NCI-H345 (cell line): ENCODE results near the gene PPP3CA.

Source experiments
- DNase-seq: peaks from one replicate; lab custom pipeline; 2025; lab: John Stamatoyannopoulos, UW

Gene PPP3CA

DNA sequence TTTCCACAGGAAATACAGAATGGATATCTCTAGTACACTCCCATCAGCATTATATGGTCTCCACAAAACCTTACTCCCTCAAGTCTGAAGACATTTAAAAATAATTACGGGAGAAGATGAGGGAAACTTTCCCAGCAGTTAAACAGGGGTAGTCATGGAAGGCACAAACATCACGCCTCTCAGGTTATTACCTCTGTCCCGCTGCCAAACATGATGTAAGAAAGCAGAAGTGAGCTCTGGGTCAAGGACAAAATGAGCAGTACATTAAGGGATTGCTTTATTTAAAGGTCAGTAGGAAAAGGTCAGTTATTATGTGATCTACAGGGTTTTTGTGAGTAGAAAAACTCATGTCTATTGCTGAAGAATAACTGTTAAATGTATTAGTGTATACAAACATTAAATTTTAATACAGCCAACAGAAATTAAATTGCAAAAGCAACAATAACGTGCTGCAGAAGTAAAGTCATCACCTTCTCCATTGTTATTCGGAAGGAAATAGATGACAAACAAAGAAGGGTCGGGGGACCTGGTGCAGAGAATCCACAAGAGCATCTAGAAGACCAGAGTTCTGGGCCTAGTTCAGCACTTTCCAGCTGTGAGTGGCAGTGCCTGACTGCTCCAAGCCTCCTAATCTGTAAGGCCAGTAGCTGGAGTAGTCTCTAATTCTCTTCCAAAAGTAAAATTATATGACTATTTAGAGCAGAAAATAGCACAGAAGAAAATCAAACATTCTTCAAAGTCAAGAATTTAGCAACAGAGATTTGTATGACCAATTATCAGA, 171.2 kb downstream of the PPP3CA start:
- no peak for DNase-seq

DNA sequence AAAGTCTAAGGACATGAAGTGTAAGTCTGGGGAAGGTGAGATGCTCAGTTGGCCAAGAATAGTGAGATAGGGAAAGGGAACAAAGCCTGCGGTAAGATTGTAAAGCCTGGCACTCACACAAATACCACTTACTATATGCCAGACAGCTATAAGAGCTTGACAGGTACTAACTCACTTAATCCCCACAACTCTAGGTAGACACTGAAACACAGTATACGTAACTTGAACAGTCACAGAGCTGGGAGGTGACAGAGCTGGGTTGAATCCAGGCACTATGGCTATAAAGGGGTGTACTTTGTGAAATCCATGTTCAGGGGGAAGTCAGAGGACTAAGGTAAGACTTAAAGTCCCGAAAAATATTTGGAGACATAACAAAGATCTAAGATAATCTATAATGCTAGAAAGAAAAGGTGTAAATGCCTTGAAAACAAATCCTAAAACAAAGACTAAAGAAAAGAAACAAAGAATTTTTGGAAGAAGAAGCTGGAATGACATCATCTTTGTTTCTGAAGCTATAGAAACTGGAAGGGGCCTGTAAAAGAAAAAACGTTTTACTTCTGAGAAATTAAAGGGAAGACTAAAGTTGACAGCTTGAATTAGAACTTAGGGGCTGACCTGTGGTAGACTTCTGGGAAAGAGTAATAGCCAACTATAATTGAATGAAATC, 172.5 kb downstream of the PPP3CA start:
- DNase-seq: no peak

DNA sequence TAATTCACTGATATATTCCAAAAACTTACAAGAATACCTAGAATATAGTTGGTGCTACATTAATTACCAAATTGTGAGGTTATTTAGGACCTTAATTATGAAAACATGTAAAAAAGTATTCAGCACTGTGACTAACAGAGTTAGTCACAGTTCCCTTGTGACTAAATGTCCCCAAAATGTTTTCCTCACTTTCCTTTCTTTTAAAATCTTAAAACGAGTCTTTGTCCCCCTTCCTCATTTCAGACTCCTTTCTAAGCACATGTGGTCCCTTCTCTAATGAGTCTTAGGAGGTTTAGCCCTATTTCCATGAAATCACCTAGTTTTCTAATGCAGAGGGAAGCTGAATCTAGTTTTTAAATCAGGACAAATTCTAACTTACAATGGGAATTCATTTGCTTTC, 175.0 kb downstream of the PPP3CA start:
- no peak for DNase-seq

DNA sequence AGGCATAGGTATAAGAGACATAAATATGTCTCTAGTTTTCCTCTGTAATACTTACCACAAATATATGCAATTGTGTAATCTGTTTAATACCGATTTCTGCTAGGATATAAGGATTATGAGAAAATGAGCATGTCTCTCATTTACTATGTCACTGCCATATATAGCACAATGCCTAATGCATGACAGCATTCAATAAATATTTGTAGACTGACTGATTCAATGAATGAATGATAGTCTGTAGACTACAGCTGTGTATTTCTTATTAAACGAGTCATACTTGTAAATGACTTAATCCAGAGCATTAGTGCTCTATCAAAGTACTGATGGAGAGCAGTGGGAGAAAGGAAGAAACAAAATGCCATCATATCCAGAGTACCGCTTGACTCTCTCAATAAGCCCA, 175.6 kb downstream of the PPP3CA start:
- DNase-seq: no peak

DNA sequence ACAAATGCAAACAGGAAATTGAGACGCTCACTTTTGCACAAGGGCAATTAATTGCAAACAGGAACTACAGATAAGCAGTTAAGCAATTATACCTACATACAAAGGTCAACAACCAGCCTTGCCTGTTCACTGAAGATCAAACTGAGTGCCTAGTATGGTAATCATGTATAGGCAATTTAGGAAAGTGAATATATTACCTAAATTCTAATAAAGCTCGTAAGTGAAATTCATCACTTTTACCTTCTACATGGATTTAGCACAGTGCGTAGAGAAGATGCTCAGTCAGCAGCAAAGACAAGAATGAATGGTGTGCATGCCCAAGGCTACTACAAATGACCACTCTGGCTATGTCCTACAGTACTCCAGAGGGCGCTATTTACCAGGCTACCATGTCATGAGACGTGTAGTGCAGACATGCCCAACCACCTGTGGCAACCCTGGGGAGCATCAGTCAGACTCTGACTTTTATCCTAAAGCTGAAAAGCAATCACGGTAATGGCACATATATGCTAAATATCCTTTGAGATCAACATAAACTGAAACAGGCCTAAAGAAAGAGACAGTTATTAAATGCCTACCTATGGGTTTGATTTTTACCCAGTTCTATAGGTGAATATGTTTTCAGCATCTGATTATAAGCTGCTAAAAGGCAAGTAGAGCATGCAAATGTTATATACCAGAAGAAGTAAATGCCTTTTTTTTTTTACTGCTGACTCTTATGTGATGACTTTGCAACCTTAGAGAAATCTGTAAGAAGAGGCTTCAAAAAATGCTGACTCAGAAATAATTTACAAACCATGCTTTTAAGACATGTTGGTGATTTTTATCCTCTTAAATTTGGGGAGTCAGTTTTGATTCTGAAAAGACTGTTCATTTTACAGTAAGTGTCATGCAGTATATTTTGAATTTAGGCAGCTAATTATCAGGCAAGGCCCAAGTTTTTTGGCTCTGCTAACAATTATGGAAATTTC, 178.0 kb downstream of the PPP3CA start:
- peak; percentile 53 for DNase-seq

DNA sequence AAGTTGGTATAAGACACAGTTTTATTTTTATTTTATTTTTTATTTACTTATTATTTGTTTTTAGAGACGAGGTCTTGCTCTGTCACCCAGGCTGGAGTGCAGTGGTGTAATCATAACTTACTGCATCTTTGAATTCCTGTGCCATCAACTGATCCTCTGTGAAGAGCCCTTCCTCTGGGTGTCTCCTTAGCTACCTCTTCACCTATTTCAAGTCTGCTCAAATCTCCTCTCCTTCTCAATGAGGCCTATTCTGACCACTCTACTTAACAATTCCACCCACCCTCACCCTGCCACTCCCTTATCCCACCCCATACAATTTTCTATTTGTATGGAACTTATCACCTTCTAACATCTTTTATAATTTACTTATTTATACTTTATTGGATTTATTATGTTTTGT, 183.4 kb downstream of the PPP3CA start:
- DNase-seq: no peak

DNA sequence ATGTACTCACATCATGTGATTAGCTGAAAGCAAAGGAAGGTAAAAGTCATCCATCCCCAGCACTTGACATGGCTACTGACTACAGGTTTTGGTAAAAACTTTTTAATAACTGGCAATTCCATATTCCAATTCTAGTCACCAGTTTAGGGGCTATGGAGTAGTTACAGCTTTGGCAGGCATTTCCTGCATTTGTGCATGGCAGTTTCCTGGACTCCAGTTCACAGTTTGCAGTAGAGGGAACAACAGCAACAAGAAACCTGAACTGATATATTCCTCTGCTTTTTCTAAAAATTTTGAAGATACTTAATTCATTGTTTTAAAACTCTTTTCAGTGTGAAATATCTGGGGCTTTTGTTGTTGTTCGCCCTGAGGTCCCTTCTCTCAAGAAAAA, 184.3 kb downstream of the PPP3CA start:
- DNase-seq: no peak

DNA sequence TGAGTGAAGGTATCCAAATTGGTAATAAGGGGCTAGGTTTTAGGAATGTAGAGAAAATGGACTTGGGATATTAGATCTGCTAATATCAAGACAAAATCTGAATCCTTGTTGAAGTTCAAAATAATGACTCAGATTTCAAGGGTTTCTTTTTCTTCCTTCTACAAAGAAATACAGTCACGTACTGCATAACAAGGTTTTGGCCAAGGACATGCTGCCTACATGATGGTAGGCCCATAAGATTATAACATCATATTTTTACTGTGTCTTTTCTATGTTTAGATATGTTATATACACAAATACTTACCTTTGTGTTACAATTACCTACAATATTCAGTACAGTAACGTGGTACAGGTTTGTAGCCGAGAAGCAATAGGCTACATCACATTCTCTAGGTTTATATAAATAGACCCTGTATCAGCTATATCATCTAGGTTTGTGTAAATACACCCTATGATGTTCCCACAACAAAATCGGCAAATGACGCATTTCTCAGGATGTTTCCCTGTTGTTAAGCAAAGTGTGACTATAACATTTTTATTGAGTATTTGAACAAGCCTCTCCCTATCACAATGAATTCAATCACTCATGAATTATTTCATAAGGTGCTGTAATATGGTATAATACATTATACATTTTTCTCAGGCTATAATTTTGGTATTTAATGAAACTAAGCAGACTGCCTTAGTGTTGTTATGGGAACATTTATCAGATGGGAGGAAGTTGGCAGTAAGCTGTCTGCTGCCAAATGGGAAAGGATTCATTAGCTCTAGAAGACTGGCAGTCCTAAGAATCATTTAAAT, 186.3 kb downstream of the PPP3CA start:
- no peak for DNase-seq

DNA sequence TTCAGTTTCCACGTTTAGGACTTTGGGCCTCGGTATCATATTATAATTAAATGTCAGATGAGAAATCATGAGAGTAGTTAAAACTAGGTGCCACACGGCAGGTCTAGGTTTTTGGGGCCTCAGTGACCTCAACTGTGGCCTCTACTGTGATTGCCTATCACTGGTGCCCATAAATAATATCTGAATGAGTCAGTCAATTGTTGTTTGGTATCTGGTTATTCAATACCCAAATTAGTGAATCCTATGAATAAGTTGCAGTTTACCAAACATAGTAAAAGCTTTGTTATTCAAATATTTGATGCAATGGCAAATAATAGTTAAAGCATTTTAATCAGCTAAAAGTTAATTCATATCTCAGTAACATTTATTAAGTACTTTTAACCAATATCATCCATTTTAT, 188.8 kb downstream of the PPP3CA start:
- no peak for DNase-seq

DNA sequence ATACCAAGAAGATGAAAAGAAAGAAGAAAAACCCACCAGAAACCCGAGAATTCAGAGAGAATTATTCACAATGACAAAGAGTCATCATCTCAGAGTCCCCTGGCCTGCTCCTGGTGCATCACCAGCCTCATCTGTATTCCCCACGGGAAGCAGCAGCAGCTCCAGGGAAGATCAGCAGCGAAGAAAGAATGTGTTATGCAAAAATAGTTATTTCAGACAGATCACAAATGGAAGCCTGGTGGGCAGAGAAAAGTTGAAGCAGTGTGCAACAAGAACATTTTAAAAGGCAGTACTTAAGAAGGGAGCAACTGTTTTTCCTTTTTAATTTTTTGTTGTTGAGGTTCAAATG, 189.2 kb downstream of the PPP3CA start:
- DNase-seq: no peak

DNA sequence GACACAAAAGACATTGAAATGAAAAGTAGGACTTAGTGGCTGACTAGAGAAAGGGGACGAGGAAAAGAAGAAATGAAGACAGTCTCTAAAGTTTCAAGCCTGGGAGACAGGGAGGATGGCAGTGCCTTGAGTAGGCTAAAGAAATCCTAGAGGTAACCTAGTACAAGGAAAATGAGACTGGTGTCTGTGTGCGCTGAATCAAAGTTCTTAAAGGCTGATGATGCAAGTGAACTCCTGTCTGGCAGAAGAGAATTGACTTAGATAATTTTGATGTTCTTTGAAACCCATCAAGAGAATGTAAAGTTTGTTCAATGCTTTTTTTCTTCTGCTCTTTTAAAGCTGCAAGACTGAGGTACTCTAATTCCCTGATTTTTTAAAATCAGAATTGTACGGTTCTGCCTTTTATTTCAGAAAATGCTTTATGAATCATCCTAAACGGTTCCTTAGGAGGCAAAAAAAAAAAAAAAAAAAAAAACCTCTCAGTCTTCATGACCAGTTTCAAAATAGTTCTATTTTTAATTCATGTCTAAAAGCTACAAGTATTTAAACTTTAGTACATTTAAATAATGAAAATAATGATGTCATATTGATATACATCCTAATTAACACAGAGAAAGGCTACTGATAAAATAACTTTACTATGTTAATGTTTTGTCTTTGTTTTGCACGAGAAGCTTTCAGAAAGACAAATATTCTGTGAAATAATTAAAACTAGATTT, 189.8 kb downstream of the PPP3CA start:
- no peak for DNase-seq

DNA sequence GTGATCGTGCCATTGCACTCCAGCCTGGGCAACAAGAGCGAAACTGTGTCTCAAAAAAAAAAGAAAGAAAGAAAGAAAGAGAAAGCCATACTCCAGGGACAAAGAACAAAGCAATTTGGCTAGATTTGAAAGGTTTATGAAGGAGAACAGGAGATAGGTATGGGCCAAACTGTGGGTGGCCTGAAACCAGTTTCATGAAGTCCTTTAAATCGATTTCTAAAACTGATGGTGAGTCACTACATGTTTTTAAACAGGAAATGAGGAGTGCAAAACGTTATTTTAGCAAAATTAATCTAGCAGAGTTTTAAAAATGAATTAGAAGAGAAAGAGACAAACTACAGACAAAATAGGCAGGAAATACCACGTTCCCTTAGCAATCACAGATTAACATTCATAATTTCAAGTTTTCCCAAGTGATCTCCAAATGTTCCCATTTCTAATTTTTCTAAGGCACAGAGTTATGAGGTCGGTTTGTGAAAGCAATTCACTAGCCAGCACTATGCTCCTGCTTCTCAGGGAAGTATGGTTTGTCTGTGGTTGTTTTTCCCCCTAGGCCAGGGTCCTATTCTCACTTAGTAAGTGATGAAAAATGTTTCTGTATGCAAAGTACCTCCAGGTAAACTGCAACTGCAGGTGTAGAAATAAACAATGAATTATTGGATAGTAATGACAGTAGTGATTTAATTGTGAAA, 190.6 kb downstream of the PPP3CA start:
- no peak for DNase-seq

DNA sequence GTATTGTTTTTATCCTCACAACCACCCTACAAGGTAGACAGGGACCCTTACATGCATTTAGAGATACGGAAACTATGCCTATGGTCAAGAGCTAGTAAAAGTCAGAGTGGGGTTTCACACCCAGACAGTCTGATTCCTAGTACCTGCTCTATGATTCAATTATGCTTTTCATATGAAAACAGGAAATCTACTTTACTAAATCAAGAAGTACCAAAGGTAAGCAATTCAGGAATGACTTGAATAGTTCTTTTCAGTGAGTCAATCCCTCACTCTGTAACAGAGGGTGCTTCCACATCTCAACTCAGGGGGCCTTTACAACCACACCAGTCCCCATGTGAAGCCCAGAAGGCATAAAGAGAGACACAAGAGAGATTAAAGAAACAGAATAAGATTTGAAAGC, 191.4 kb downstream of the PPP3CA start:
- no peak for DNase-seq

DNA sequence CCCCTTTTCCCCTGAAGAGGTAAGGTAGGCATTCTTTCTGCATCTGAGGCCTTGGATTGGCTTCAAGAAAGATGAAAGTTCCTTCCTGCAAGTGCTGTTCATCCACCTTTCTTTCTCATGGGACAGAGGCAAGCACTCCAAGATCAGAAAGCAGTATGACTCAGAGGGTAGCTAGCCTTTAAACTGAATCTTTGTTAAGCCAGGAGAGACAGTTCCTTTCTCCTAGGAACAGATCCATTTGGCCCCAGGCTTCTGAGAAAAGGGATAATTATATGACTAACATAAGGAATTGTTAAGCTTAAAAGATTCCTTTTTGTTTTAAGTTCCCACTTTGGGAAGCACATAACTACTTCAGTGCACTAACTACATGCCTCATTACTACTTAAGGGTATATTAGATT, 192.0 kb downstream of the PPP3CA start:
- DNase-seq: no peak

DNA sequence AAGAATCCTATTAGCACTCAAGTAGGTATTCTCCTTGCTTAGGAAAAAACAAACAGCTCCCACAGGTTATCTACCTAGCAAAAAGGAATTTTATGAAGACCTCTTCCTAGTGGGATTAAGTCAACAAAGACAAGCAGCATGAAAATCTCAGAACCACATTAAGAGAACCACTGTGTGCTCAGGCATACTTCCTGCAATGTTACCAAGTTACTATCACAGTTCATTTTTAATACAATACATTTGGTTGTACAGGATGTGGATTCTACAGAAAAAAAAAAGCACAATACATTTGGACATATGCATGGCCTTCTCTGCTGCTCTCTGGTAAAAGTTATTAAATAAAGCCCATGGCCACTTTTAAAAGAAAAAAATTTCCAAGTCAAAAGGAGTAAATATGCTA, 193.7 kb downstream of the PPP3CA start:
- DNase-seq: no peak

DNA sequence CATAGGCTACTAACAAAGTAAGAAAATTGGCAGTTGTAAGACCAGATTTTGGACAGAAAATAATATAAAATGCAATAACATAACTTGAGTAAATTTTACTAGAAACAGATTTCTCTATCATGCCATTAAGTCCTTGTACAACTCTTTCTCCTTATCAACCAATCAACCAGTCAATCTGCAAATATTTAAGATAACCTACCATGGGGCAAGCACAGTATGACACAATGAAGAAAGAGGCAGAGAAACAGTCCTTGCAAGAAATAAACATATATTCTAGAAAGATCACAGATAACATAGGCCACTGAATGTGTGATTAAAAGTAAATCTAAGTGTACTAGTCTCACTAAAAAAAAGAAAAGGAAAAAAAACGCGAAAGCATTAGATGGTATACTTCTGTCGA, 194.8 kb downstream of the PPP3CA start:
- DNase-seq: no peak

DNA sequence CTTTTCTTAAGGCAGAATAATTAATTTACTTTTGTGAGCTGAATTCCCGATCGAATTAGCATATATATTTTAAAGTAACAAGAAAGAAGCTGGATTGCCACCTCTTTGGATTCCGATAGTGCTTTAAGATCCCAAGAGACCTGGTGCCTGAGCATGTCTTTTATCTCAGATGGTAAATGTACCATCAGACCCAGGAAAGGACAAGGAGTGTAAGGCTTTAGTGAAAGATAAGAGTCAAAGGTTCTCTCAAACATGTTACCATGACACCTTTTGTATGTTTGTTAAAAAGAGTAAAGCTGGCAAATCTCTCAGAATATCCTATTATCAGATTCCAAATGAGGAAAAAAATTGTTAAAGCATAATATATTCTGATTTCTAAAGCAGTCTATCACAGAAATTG, 198.8 kb downstream of the PPP3CA start:
- no peak for DNase-seq

DNA sequence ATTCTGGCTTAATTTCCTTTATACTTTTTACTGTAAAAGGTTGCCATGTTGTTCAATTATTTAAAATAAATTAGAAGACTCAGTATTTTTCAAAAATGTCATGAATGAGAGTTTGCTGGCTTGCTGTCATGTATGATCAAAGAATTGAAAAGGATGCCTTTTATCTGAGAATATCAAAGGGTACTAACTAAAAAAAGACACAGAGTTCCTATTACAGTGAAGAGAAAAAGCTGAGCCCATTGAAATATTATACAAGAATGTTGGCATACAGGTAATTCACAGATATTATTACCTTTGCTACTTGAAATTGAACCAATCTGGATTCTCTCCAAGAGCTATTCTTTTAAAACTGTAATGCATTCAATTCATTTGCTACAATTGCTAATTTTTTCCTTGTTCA, 200.0 kb downstream of the PPP3CA start:
- DNase-seq: no peak

DNA sequence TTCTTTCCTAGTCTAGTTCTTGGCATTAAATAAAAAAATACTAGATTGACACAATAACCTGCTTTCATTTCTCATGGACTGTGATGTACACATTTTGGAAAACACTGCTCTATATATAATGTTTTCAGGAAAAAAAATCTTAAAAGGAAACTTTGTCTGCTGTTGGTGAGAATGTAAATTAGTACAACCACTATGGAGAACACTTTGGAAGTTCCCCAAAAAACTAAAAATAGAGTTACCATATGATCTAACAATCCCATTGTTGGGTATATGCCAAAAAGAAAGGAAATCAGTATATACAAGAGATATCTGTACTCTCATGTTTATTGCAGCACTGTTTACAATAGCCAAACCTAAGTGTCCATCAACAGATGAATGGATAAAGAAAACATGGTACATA, 202.3 kb downstream of the PPP3CA start:
- no peak for DNase-seq

DNA sequence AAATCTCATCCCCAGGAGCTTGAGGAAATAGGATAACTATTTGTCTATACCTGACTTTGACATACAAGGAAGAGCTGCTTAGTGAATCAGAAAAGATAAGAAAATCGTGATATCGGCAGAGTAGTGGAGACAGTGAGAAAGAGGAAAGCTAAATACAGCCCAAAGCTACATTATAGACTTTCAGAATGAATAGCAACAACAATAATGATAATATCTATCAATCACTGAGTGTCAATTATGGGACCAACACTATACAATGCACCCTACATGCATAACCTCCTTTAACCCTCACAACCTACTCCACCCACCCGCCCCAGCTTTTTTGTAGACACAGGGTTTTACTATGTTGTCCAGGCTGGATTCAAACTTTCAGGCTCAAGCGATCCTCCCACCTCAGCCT, 205.1 kb downstream of the PPP3CA start:
- no peak for DNase-seq

DNA sequence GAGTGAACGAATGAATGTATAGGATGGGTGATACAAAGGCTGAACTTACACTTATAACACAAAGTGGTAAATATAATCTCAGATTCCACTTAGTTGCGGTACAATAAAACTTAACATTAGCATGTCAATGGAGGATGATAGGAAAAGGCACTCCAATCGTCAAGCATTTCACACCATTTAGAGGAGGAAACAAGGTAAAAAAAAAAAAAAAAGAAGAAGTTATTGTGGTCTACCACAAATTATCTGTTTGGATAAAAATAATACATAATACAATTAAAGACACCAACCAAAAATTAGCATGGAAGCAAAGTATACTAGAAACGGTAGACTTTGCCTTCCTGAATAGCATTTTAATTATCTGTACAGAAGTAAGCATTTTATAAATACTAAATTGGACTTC, 205.5 kb downstream of the PPP3CA start:
- no peak for DNase-seq
